DND-41 (cell line): ENCODE measurements around the gene IFT27.

Source experiments
- EZH2 ChIP-seq: IDR thresholded peaks from 3 replicates; pipeline ENCODE4 v1.6.1; 2012; ENCODE audit warnings: borderline replicate concordance, low read depth, mild to moderate bottlenecking, moderate library complexity, low read length, inconsistent platforms; ENCODE audit not compliant: severe bottlenecking
- TF ChIP-seq, protein P1 (sequence below): IDR thresholded peaks from 2 replicates; pipeline ENCODE4 v1.5.1; 2012; ENCODE audit warnings: borderline replicate concordance, low read length, moderate library complexity, mild to moderate bottlenecking; ENCODE audit not compliant: poor library complexity, severe bottlenecking; ENCODE audit errors: extremely low read depth

DNA sequence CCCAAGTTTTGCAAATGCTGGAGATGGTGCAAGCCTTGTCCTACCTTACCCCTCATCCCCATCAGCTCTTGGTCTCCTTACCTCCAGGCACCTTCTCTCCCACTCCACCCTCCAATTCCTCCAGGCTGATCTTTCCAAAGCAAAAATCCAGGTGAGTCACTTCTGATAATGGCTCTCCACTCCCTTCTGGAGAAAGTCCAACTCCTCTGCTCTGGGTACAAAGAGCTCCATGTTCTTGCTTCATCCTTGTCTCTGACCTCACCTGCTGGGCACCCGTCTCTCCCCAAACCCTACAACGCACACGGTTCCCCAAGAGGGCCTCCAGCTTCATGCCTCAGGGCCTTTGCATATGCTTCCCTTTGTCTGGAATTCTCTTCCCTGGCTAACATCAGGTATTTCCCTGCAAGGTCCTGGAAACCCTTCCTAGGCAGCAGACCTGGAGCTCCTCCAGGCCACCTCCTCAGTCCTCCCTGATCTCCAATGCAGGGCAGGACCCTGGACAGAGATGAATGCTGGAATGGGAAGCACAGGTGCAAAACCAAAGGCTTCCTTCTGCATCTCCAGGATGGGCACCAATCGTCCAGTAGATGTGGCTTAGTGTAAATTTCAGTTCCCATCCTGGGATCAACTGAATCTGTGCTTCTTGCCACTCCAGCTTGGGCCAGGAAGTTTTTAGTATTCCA is 22.7 kb downstream of the IFT27 start:
- TF ChIP-seq, protein P1, sequence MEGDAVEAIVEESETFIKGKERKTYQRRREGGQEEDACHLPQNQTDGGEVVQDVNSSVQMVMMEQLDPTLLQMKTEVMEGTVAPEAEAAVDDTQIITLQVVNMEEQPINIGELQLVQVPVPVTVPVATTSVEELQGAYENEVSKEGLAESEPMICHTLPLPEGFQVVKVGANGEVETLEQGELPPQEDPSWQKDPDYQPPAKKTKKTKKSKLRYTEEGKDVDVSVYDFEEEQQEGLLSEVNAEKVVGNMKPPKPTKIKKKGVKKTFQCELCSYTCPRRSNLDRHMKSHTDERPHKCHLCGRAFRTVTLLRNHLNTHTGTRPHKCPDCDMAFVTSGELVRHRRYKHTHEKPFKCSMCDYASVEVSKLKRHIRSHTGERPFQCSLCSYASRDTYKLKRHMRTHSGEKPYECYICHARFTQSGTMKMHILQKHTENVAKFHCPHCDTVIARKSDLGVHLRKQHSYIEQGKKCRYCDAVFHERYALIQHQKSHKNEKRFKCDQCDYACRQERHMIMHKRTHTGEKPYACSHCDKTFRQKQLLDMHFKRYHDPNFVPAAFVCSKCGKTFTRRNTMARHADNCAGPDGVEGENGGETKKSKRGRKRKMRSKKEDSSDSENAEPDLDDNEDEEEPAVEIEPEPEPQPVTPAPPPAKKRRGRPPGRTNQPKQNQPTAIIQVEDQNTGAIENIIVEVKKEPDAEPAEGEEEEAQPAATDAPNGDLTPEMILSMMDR = no peak
- no peak for TF ChIP-seq EZH2
